Measurements from ENCODE around the gene CLIP1. TPM values are rescaled to one million over a fixed set of nuclear protein-coding genes. Genes with fewer than 3 reads are reported as not detected.
"Not testable (repeated sequence)": the region's sequence is repeated elsewhere in the genome, so short reads cannot be mapped to it uniquely, and the experiment has no call there.

CLIP1 gene
- total RNA-seq, 1 donor from 2014 or later: 70.0 TPM

DNA sequence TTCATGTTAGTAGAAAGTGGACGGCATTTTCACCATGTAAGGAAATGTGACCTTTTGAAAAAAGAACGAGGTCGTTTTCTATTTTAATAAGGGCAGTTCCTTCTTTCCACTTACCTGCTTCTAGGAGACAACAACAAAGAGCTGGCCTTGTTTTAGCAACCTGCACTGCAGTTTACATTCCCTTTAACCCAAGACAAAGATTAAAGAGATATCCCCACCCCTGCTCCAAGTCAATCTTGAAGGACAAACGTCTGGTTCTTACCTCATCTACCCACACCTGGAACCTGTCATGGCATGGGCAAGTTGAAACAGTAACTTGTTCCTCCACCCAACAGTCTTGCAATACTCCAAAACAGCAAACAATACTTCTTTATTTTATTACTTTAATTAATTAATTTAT is 45.5 kb upstream of the CLIP1 start:
- H3K4me3 Mint-ChIP-seq (ENCODE audit: unreplicated experiment): no peak overlapping the region
- FAIRE-seq (no peak), DNase-seq (ENCODE audit: low read depth) (no peak)

DNA sequence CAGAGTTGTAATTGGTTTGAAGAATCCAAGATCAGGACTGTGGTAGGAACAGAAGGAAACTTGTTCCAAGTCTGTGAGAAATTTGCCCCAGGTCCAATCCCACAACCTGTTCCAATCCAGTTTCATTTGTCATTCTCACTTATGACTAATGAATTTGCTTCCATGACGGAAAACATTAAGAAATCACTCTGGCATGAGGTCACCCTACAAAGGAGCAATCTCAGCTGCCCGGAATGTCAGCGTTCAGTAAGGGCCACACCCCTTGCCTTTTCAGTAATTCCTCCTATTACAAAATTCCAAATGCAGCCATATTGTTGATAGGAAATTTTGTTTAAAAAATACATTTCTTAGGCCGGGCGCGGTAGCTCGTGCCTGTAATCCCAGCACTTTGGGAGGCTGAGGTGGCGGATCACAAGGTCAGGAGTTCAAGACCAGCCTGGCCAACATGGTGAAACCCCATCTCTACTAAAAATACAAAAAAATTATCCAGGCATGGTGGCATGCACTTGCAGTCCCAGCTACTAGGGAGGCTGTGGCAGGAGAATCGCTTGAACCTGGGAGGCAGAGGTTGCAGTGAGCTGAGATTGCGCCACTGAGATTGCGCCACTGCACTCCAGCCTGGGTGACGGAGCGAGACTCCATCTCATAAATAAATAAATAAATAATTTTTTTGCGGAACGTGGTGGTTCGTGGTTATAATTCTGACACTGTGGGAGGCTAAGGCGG is 42.0 kb upstream of the CLIP1 start:
- not testable (repeated sequence) for H3K36me3 Mint-ChIP-seq (ENCODE audit: low read depth, unreplicated experiment); H3K9me3 ChIP-seq (ENCODE audit: insufficient read depth, low read depth, low read length); H3K27me3 ChIP-seq (ENCODE audit: insufficient read depth, low read length); H3K36me3 ChIP-seq (ENCODE audit: insufficient read depth, low read length); H3K4me1 Mint-ChIP-seq (ENCODE audit: low read depth, unreplicated experiment); H3K9me3 Mint-ChIP-seq (ENCODE audit: unreplicated experiment); H3K4me3 ChIP-seq (ENCODE audit: insufficient read depth, low read depth, low read length); H3K27me3 Mint-ChIP-seq (ENCODE audit: low read depth, unreplicated experiment); H3K79me2 ChIP-seq (ENCODE audit: insufficient read depth, low read length); H4K20me1 ChIP-seq (ENCODE audit: insufficient read depth, low read length)
- Mint-ChIP-seq H3K27ac (ENCODE audit: unreplicated experiment) (peak overlapping the region; percentile 29), H3K4me3 (ENCODE audit: unreplicated experiment) (peak overlapping the region; percentile 72)
- FAIRE-seq (peak; percentile 75), DNase-seq (ENCODE audit: low read depth) (peak; percentile 98)
- Histone ChIP-seq H3K9ac (ENCODE audit: low read length) (peak overlapping the region; percentile 71), H3K27ac (ENCODE audit: low read depth, low read length) (peak overlapping the region; percentile 90), H3K4me1 (ENCODE audit: insufficient read depth, low read length) (peaks cover 11% of the 10 kb centered on the region), H2AFZ (ENCODE audit: low read depth, low read length) (peak overlapping the region; percentile 11), H3K4me2 (ENCODE audit: low read length) (peak overlapping the region; percentile 36)

More for the DNA sequence above, 45.5 kb upstream of the CLIP1 start:
- H2AFZ ChIP-seq (ENCODE audit: low read depth, low read length): no peak overlapping the region
- H3K4me1 Mint-ChIP-seq (ENCODE audit: low read depth, unreplicated experiment): peaks cover 14% of the 10 kb centered on the region
- TF ChIP-seq, protein P1, sequence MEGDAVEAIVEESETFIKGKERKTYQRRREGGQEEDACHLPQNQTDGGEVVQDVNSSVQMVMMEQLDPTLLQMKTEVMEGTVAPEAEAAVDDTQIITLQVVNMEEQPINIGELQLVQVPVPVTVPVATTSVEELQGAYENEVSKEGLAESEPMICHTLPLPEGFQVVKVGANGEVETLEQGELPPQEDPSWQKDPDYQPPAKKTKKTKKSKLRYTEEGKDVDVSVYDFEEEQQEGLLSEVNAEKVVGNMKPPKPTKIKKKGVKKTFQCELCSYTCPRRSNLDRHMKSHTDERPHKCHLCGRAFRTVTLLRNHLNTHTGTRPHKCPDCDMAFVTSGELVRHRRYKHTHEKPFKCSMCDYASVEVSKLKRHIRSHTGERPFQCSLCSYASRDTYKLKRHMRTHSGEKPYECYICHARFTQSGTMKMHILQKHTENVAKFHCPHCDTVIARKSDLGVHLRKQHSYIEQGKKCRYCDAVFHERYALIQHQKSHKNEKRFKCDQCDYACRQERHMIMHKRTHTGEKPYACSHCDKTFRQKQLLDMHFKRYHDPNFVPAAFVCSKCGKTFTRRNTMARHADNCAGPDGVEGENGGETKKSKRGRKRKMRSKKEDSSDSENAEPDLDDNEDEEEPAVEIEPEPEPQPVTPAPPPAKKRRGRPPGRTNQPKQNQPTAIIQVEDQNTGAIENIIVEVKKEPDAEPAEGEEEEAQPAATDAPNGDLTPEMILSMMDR (IDR thresholded peaks at IDR 0.05; ENCODE audit: insufficient read depth, low read depth, low read length): no peak
- TF ChIP-seq EZH2 (IDR thresholded peaks at IDR 0.05; ENCODE audit: insufficient read depth, low read length): no peak
- H3K36me3 Mint-ChIP-seq (ENCODE audit: low read depth, unreplicated experiment): no peaks in the 10 kb centered on the region
- no peak overlapping the region for H3K27ac Mint-ChIP-seq (ENCODE audit: unreplicated experiment)
- H3K4me2 ChIP-seq (ENCODE audit: low read length): no peak overlapping the region
- H3K4me1 ChIP-seq (ENCODE audit: insufficient read depth, low read length): peaks cover 18% of the 10 kb centered on the region
- H3K9me3 ChIP-seq (ENCODE audit: insufficient read depth, low read depth, low read length): no peaks in the 10 kb centered on the region
- H3K27me3 ChIP-seq (ENCODE audit: insufficient read depth, low read length): no peaks in the 10 kb centered on the region
- no peak overlapping the region for H3K4me3 ChIP-seq (ENCODE audit: insufficient read depth, low read depth, low read length)
- no peak overlapping the region for H3K9ac ChIP-seq (ENCODE audit: low read length)
- H3K9me3 Mint-ChIP-seq (ENCODE audit: unreplicated experiment): no peaks in the 10 kb centered on the region
- no peaks in the 10 kb centered on the region for H4K20me1 ChIP-seq (ENCODE audit: insufficient read depth, low read length)
- no peaks in the 10 kb centered on the region for H3K79me2 ChIP-seq (ENCODE audit: insufficient read depth, low read length)
- no peak overlapping the region for H3K27ac ChIP-seq (ENCODE audit: low read depth, low read length)
- peaks cover 8% of the 10 kb centered on the region for H3K36me3 ChIP-seq (ENCODE audit: insufficient read depth, low read length)
- H3K27me3 Mint-ChIP-seq (ENCODE audit: low read depth, unreplicated experiment): no peaks in the 10 kb centered on the region

DNA sequence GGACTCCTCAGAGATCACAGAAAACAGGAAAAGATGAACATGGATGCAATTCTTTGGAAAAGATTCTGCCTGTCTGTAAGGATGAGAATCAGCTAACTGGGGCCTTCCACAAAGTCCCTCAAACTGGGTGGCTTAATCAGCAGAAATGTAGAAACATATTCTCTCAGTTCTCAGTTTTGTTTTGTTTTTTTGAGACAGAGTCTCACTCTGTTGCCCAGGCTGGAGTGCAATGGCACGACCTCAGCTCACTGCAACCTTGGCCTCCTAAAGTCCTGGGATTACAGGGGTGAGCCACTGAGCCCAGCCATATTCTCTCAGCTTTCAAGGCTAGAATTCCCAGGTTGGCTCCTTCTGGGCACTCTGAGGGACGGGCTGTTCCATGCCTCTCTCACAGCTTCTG is 38.2 kb upstream of the CLIP1 start:
- Histone ChIP-seq H3K9ac (ENCODE audit: low read length) (no peak overlapping the region), H3K4me1 (ENCODE audit: insufficient read depth, low read length) (peaks cover 11% of the 10 kb centered on the region)
- no peaks in the 10 kb centered on the region for H3K36me3 Mint-ChIP-seq (ENCODE audit: low read depth, unreplicated experiment)

More for the DNA sequence above, 38.2 kb upstream of the CLIP1 start:
- Histone ChIP-seq H3K27me3 (ENCODE audit: insufficient read depth, low read length) (no peaks in the 10 kb centered on the region), H3K4me3 (ENCODE audit: insufficient read depth, low read depth, low read length) (no peak overlapping the region), H3K4me2 (ENCODE audit: low read length) (no peak overlapping the region), H3K79me2 (ENCODE audit: insufficient read depth, low read length) (no peaks in the 10 kb centered on the region), H2AFZ (ENCODE audit: low read depth, low read length) (no peak overlapping the region), H4K20me1 (ENCODE audit: insufficient read depth, low read length) (no peaks in the 10 kb centered on the region), H3K9me3 (ENCODE audit: insufficient read depth, low read depth, low read length) (no peaks in the 10 kb centered on the region), H3K27ac (ENCODE audit: low read depth, low read length) (no peak overlapping the region), H3K36me3 (ENCODE audit: insufficient read depth, low read length) (no peaks in the 10 kb centered on the region)
- peak overlapping the region; percentile 19 for H3K27ac Mint-ChIP-seq (ENCODE audit: unreplicated experiment)
- no peak for FAIRE-seq
- peaks cover 4% of the 10 kb centered on the region for H3K4me1 Mint-ChIP-seq (ENCODE audit: low read depth, unreplicated experiment)
- no peak for DNase-seq (ENCODE audit: low read depth)
- TF ChIP-seq EZH2 (IDR thresholded peaks at IDR 0.05; ENCODE audit: insufficient read depth, low read length): no peak
- TF ChIP-seq, protein P1 (IDR thresholded peaks at IDR 0.05; ENCODE audit: insufficient read depth, low read depth, low read length): no peak
- H3K9me3 Mint-ChIP-seq (ENCODE audit: unreplicated experiment): no peaks in the 10 kb centered on the region
- H3K4me3 Mint-ChIP-seq (ENCODE audit: unreplicated experiment): no peak overlapping the region
- H3K27me3 Mint-ChIP-seq (ENCODE audit: low read depth, unreplicated experiment): no peaks in the 10 kb centered on the region
